Left forelimb (tissue), 1 donor: ENCODE measurements around the gene DVL2.
A peak's percentile ranks its signal among the peaks of the same experiment; 100 is the strongest.
"Not testable (repeated sequence)": the region's sequence is repeated elsewhere in the genome, so short reads cannot be mapped to it uniquely, and the experiment has no call there.

ENCODE experiments used
- DNase-seq: peaks from one replicate; pipeline ENCODE4 v3.0.0-alpha.2; 2018; ENCODE audit warnings: low spot score

DVL2 gene

GRCh38 chr17:7256766-7257456, 22.6 kb upstream of the DVL2 start:
- no peak for DNase-seq

- no peak for DNase-seq
Observed at GRCh38 chr17:7254511-7254910, 20.2 kb upstream of the DVL2 start.

GRCh38 chr17:7253082-7253481, 18.8 kb upstream of the DVL2 start:
- DNase-seq = no peak

DNA sequence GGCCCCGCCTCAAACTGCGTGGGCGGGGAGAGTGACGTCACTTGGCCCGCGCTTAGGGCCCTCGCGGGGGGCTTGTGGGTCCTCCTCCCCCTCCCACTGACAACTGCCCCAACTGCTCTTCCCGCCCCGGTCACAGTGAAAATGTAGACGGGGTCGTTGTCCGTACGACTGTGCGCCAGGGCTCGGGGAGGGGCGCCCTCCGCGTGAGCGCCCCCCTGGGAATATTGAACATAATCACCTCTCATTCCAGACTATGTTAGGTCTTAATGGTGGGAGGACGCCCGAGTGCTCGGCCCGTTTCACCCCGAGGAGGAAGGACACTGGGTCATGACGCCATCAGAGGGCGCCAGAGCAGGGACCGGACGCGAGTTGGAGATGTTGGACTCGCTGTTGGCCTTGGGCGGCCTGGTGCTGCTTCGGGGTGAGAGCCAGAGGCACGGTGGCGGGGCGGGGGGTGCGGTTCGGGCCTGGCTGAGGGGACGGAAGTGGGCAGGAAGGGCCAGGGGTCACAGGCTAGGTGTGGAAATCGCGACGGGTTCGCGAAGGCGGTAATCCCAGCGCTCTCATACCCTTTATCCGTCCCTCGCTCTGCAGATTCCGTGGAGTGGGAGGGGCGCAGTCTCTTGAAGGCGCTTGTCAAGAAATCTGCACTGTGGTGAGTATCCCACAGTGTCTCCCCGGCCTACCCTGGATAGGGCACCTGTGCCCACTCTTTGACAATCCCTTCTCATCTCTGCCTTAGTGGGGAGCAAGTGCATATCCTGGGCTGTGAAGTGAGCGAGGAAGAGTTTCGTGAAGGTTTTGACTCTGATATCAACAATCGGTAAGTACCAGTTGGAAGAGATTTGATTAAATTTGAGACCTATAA, 18.1 kb upstream of the DVL2 start, which contains the start of gene ELP5:
Gene ELP5 (plus strand): TSS at position 40 of the 868 bp plus-strand sequence. CDS start 336 bp downstream, at position 376.
- peak; percentile 99 for DNase-seq

GRCh38 chr17:7251661-7252175, 17.4 kb upstream of the DVL2 start, which contains the start of gene CTDNEP1:
TSS of gene CTDNEP1 (minus strand) at chr17:7251734. CDS start at chr17:7251296, 438 bp downstream.
- DNase-seq = peak; percentile 94

GRCh38 chr17:7250695-7251627, 16.6 kb upstream of the DVL2 start:
- DNase-seq = no peak

- DNase-seq = no peak
Observed at GRCh38 chr17:7249830-7250229, 15.5 kb upstream of the DVL2 start.

- DNase-seq = no peak
Observed at GRCh38 chr17:7249214-7249613, 14.9 kb upstream of the DVL2 start.

GRCh38 chr17:7248796-7249195, 14.5 kb upstream of the DVL2 start:
- no peak for DNase-seq

- no peak for DNase-seq
Observed at GRCh38 chr17:7246779-7247178, 12.5 kb upstream of the DVL2 start.

GRCh38 chr17:7243838-7244237, 9.5 kb upstream of the DVL2 start:
- DNase-seq = not testable (repeated sequence)

GRCh38 chr17:7243453-7243729, 9.1 kb upstream of the DVL2 start:
- DNase-seq = no peak

DNA sequence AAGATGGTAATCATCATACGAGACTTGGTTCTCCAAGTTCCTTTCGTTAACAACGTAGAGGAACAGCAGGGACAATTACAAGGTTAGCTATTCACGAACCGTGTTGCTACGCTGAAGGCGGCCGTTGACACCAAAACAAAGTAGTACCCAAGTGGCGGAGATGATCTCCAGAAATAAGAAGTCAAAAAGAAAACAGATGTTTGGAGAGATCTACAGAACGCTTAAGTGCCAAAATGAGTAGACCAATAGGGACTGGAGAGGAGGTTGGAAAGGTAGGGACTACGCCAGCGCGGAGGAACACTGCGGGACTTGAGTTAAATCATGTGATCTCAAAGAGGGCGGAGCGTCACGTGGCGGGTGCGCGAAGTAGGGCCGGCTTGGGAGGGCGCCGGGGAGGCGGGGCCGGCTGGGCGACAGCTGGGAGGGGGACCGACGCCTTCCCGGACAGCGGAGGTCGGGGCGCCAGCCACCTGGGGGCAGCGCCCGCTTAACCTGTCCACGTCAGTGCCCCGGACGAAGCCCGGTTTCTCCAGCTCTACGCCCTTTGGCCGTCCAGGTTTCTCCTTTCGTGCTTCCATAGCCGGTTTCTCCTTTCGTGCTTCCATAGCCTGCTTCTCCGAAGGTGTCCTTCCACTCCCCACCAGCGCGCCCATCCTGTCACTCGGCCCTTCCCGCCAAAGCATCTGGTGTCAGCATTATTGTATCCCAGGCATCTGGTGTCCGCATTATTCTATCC, 8.6 kb upstream of the DVL2 start:
- DNase-seq = peak; percentile 98

- DNase-seq = peak; percentile 98
Observed at GRCh38 chr17:7241783-7242716, 7.7 kb upstream of the DVL2 start, which contains the start of gene GABARAP. TSS of gene GABARAP (minus strand) at chr17:7242449. CDS start at chr17:7242330, 119 bp downstream.

DNA sequence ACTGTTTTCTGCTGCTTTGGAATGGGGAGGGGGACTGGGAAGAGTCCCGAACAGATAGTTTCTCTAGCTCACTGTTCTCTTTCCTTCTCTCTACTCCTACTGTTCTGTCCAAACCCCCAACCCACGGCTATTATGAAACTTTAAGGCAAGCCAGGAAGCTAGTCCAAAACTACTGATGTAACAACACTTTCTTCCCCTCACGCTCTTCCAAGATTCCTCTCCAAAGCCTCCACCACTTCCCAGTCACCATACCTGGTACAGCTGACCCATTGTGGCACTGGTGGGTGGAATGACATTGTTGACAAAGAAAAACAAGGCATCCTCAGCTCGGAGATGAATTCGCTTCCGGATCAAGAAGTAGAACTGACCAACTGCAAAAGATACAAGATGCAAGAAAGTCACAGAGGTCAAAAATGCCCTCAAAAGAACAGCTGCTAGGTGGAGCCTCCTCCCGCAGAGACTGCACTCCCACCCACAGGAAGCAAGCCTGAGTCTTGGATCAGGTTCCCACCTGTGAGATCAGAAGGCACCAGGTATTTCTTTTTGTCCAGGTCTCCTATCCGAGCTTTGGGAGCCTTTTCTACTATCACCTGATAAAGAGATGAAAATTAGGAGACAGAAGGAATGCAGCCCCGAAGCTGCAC, 6.9 kb upstream of the DVL2 start:
- DNase-seq = no peak

DNA sequence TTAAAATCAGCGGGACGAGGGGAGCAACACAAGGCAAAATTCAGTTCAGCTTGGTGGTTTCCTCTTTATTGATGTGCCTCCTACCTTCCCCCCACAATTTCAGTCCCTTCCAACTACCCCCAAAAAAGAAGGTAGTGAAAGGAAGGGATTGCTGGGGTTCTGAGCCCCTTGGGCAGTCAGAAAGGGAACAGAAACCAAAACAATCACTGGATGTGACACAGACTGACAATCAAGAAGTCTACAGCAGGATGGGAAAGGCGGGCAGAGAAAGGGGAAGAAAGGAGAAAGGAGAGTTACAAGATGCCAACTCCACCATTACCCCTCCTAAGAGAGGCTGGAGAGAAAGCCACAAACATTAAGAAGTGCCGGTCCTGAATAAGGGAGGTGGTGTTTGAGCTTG, 6.1 kb upstream of the DVL2 start:
- no peak for DNase-seq

- DNase-seq = peak; percentile 99
Observed at GRCh38 chr17:7239091-7240027, 5.0 kb upstream of the DVL2 start, which contains the start of gene PHF23. TSS of gene PHF23 (minus strand) at chr17:7239457. CDS start at chr17:7239279, 178 bp downstream.

- no peak for DNase-seq
Observed at GRCh38 chr17:7238420-7239090, 4.2 kb upstream of the DVL2 start.
